ENCODE results near the gene TLK1.

DNA sequence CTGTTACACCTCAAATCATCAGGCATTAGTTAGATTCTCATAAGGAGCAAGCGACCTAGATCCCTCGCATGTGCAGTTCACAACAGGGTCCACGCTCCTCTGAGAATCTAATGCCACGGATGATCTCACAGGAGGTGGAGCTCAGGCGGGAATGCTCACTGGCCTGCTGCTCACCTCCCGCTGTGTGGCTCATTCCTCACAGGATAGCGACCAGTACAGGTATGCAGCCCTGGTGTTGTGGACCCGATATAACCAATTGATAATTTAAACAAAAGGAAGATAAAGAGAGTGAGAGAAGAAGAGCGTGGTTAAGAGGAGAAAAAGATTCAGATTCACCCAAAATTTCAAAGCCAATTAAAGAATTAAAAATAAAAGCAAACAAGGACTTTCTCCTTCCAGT lies 20.8 kb downstream of the TLK1 start:
- TF ChIP-seq POLR2AphosphoS5 (IDR thresholded peaks at IDR 0.05; ENCODE audit: low read depth, low read length) (no peak), TAF1 (IDR thresholded peaks at IDR 0.05; ENCODE audit: borderline replicate concordance, low read depth, low read length) (no peak)
